ENCODE results near the gene FREM2. TPM values are rescaled to one million over a fixed set of nuclear protein-coding genes. Genes with fewer than 3 reads are reported as not detected.

Gene FREM2
- total and polyA plus RNA-seq, 2 of the 4 experiments (the other 2 are of a cell fraction), result not detected

GRCh38 chr13:38705365-38705764, 18.5 kb downstream of the FREM2 start:
- CTCF ChIA-PET, result no interaction called here
- no peak overlapping the region for H2BK20ac ChIP-seq (ENCODE audit: low read depth, low read length)
- H3K4ac ChIP-seq (ENCODE audit: low read depth, low read length), result no peak overlapping the region
- no peak overlapping the region for H2BK120ac ChIP-seq (ENCODE audit: low read depth, low read length)
- no peaks in the 10 kb centered on the region for H3K4me1 ChIP-seq (ENCODE audit: control insufficient read depth, insufficient read depth, low read length)
- no peaks in the 10 kb centered on the region for H3K9me1 ChIP-seq (ENCODE audit: insufficient read depth, low read length)
- intact Hi-C loops (cut with micrococcal nuclease), result no loop called here
- ATAC-seq (ENCODE audit: low read depth) (no peak), DNase-seq (no peak)
- no peak overlapping the region for H2BK15ac ChIP-seq (ENCODE audit: low read depth, low read length)
- H3K27me3 ChIP-seq (ENCODE audit: control insufficient read depth, insufficient read depth, low read length), result no peaks in the 10 kb centered on the region
- H3K9ac ChIP-seq (ENCODE audit: low read depth, low read length), result no peak overlapping the region
- WGBS, 2 experiments (ENCODE audit: extremely low coverage in 2 of 2, insufficient read length in 1 of 2), result no CpG with 5 or more reads among the region's 5 CpGs
- H3K56ac ChIP-seq (ENCODE audit: extremely low read depth, insufficient read depth, low read length), result no peak overlapping the region
- H2AK5ac ChIP-seq (ENCODE audit: low read depth, low read length), result no peak overlapping the region
- no peak overlapping the region for H2BK5ac ChIP-seq (ENCODE audit: low read depth, low read length, poor library complexity, severe bottlenecking)
- H4K91ac ChIP-seq (ENCODE audit: insufficient read depth, low read depth, low read length), result no peak overlapping the region
- H3K36me3 ChIP-seq (ENCODE audit: control insufficient read depth, insufficient read depth, low read length), result no peaks in the 10 kb centered on the region
- no peaks in the 10 kb centered on the region for H4K20me1 ChIP-seq (ENCODE audit: insufficient read depth, low read length)
- H2AFZ ChIP-seq (replicated peaks; ENCODE audit: low read length, poor library complexity), result no peak overlapping the region
- no peak overlapping the region for H2AK9ac ChIP-seq (replicated peaks; ENCODE audit: low read depth, low read length, poor library complexity)
- H3K18ac ChIP-seq (ENCODE audit: low read depth, low read length), result no peak overlapping the region
- dilution Hi-C loops (cut with HindIII; ENCODE audit: low sequenced_read_pairs, unreplicated experiment), result no loop called here
- H4K8ac ChIP-seq (ENCODE audit: low read depth in 2 of 2, low read length in 2 of 2), result no peak overlapping the region
- TF ChIP-seq BHLHE40 (IDR thresholded peaks at IDR 0.05; ENCODE audit: low read depth, low read length) (no peak), CEBPB (IDR thresholded peaks at IDR 0.05; ENCODE audit: low read depth, low read length) (no peak), RAD21 (IDR thresholded peaks at IDR 0.05; ENCODE audit: low read length) (no peak), SMC3 (IDR thresholded peaks at IDR 0.05; ENCODE audit: low read depth, low read length) (no peak), USF2 (IDR thresholded peaks at IDR 0.05; ENCODE audit: low read depth, low read length) (no peak), ELK1 (IDR thresholded peaks at IDR 0.05; ENCODE audit: borderline replicate concordance, low read depth, low read length) (no peak), POLR2A (IDR thresholded peaks at IDR 0.05; ENCODE audit: low read depth, low read length) (no peak), NFE2L2 (IDR thresholded peaks at IDR 0.05; ENCODE audit: low read depth, low read length) (no peak), RFX5 (IDR thresholded peaks at IDR 0.05; ENCODE audit: low read depth, low read length) (no peak), RCOR1 (IDR thresholded peaks at IDR 0.05; ENCODE audit: insufficient replicate concordance, low read length) (no peak), MXI1 (IDR thresholded peaks at IDR 0.05; ENCODE audit: borderline replicate concordance, low read depth, low read length) (no peak), MAFK (IDR thresholded peaks at IDR 0.05; ENCODE audit: low read depth, low read length) (no peak)
- no peak overlapping the region for H3K4me2 ChIP-seq (ENCODE audit: low read depth, low read length)
- BruUV-seq (replicated peaks), result no TSS peak
- POLR2A ChIA-PET (ENCODE audit: unreplicated experiment), result no interaction called here
- H3K23ac ChIP-seq (ENCODE audit: low read depth, low read length), result no peak overlapping the region
- in situ Hi-C loops (cut with MboI; ENCODE audit: low sequenced_read_pairs), result no loop called here
- no peak overlapping the region for H3K27ac ChIP-seq (ENCODE audit: insufficient read depth, low read length)
- no peaks in the 10 kb centered on the region for H3K79me1 ChIP-seq (ENCODE audit: low read depth in 1 of 2, low read length in 2 of 2)
- no peaks in the 10 kb centered on the region for H3K9me3 ChIP-seq (ENCODE audit: control insufficient read depth, insufficient read depth, low read length)
- H3K4me3 ChIP-seq (ENCODE audit: insufficient read depth, low read depth, low read length), result no peak overlapping the region
- no peak overlapping the region for H4K5ac ChIP-seq (ENCODE audit: low read depth, low read length)
- no peak overlapping the region for H3K14ac ChIP-seq (replicated peaks; ENCODE audit: low read depth, low read length)

Data from IMR-90 (cell line).